IPS-NIHi7 (cell line): ENCODE measurements around the gene DOK7.

Experiments
- DNase-seq: peaks from one replicate; pipeline ENCODE4 v3.0.0; 2012; ENCODE audit warnings: mixed read lengths; ENCODE audit errors: extremely low spot score

The DOK7 gene

GRCh38 chr4:3462790-3463415, at the start of gene DOK7:
Gene DOK7 (plus strand): TSS chr4:3463306. CDS start chr4:3463376, 70 bp downstream.
- DNase-seq = peak; percentile 59

GRCh38 chr4:3413675-3414420, 49.3 kb upstream of the DOK7 start:
- DNase-seq = no peak

GRCh38 chr4:3414421-3415279, 48.5 kb upstream of the DOK7 start:
- DNase-seq = no peak

- DNase-seq = no peak
These were observed 47.5 kb upstream of the DOK7 start for GRCh38 chr4:3415471-3416141.

GRCh38 chr4:3416270-3416669, 46.8 kb upstream of the DOK7 start:
- no peak for DNase-seq

GRCh38 chr4:3416821-3417221, 46.3 kb upstream of the DOK7 start:
- no peak for DNase-seq

GRCh38 chr4:3417448-3417847, 45.7 kb upstream of the DOK7 start:
- DNase-seq = no peak

GRCh38 chr4:3418029-3418762, 44.9 kb upstream of the DOK7 start:
- DNase-seq = peak; percentile 64

- DNase-seq = no peak
These were observed 43.1 kb upstream of the DOK7 start for GRCh38 chr4:3419836-3420605.

GRCh38 chr4:3420606-3420955, 42.5 kb upstream of the DOK7 start:
- DNase-seq = no peak

GRCh38 chr4:3420956-3421355, 42.1 kb upstream of the DOK7 start:
- DNase-seq = no peak

- peak; percentile 52 for DNase-seq
These were observed 41.6 kb upstream of the DOK7 start for GRCh38 chr4:3421470-3421869.

GRCh38 chr4:3422241-3422801, 40.8 kb upstream of the DOK7 start:
- DNase-seq = no peak

- DNase-seq = no peak
These were observed 40.3 kb upstream of the DOK7 start for GRCh38 chr4:3422808-3423297.

- DNase-seq = no peak
These were observed 39.7 kb upstream of the DOK7 start for GRCh38 chr4:3423406-3423805.

- no peak for DNase-seq
These were observed 39.2 kb upstream of the DOK7 start for GRCh38 chr4:3423952-3424351.

GRCh38 chr4:3424522-3425095, 38.5 kb upstream of the DOK7 start:
- no peak for DNase-seq

- DNase-seq = no peak
These were observed 36.5 kb upstream of the DOK7 start for GRCh38 chr4:3426465-3427133.

- no peak for DNase-seq
These were observed 36.0 kb upstream of the DOK7 start for GRCh38 chr4:3427134-3427476.
